Neural progenitor cell (in vitro differentiated cells): ENCODE measurements around the gene KRTAP3-3. TPM values are rescaled to one million over a fixed set of nuclear protein-coding genes. Genes with fewer than 3 reads are reported as not detected.

Source experiments
- DNase-seq: peaks from one replicate; pipeline ENCODE4 v3.0.0-alpha.2; 2016; ENCODE audit warnings: low spot score
- H2AFZ ChIP-seq: fragments of 200-600 bp; sonication (generic); replicated peaks from 2 replicates; pipeline ENCODE4 v1.6.1; 2016; ENCODE audit warnings: antibody characterized with exemption
- H3F3A ChIP-seq: fragments of 200-600 bp; sonication (generic); 2 replicates; pipeline ENCODE4 v1.6.1; 2016; ENCODE audit warnings: antibody characterized with exemption, low read depth
- H3K27ac ChIP-seq: fragments of 200-600 bp; sonication (generic); 2 replicates; pipeline ENCODE4 v1.5.1; 2016; ENCODE audit warnings: mild to moderate bottlenecking
- H3K27me3 ChIP-seq: fragments of 200-600 bp; sonication (generic); 2 replicates; pipeline ENCODE4 v1.6.1; 2016; ENCODE audit warnings: mild to moderate bottlenecking, moderate library complexity
- H3K36me3 ChIP-seq: fragments of 200-600 bp; sonication (generic); 2 replicates; pipeline ENCODE4 v1.5.1; 2016
- H3K4me1 ChIP-seq: fragments of 200-600 bp; sonication (generic); 2 replicates; pipeline ENCODE4 v1.6.1; 2016; ENCODE audit warnings: mixed run types
- H3K4me2 ChIP-seq: fragments of 200-600 bp; sonication (generic); 2 replicates; pipeline ENCODE4 v1.6.1; 2016
- H3K4me3 ChIP-seq: fragments of 200-600 bp; sonication (generic); 2 replicates; pipeline ENCODE4 v1.5.1; 2016
- H3K79me2 ChIP-seq: fragments of 200-600 bp; sonication (generic); 2 replicates; pipeline ENCODE4 v1.6.1; 2016; ENCODE audit warnings: low read depth
- H3K9ac ChIP-seq: fragments of 200-600 bp; sonication (generic); 2 replicates; pipeline ENCODE4 v1.6.1; 2016
- H3K9me3 ChIP-seq: fragments of 200-600 bp; sonication (generic); 2 replicates; pipeline ENCODE4 v1.5.1; 2016; ENCODE audit warnings: low read depth
- H4K20me1 ChIP-seq: fragments of 200-600 bp; sonication (generic); 2 replicates; pipeline ENCODE4 v1.6.1; 2016; ENCODE audit warnings: low read depth
- H3K27ac Mint-ChIP-seq: 3 replicates; pipeline ENCODE4 v1.8.0; 2021; ENCODE audit warnings: mixed read lengths
- H3K27me3 Mint-ChIP-seq: 2 replicates; pipeline ENCODE4 v1.8.0; 2022; ENCODE audit warnings: low read depth, mild to moderate bottlenecking, inconsistent platforms, moderate library complexity, mixed read lengths; ENCODE audit not compliant: insufficient read depth
- H3K36me3 Mint-ChIP-seq: 3 replicates; pipeline ENCODE4 v1.8.0; 2021; ENCODE audit warnings: mixed read lengths
- H3K4me1 Mint-ChIP-seq: 3 replicates; pipeline ENCODE4 v1.8.0; 2021; ENCODE audit warnings: mixed read lengths
- H3K4me3 Mint-ChIP-seq: 3 replicates; pipeline ENCODE4 v1.8.0; 2021; ENCODE audit warnings: mild to moderate bottlenecking, moderate library complexity, mixed read lengths
- H3K9me3 Mint-ChIP-seq: 3 replicates; pipeline ENCODE4 v1.8.0; 2020; ENCODE audit warnings: mixed read lengths
- EZH2 ChIP-seq: fragments of 200-600 bp; sonication (generic); IDR thresholded peaks from 2 replicates; pipeline ENCODE4 v1.6.1; 2017; ENCODE audit warnings: antibody characterized with exemption, mild to moderate bottlenecking, moderate library complexity
- EZH2phosphoT487 ChIP-seq: fragments of 200-600 bp; sonication (generic); IDR thresholded peaks from 2 replicates; pipeline ENCODE4 v1.6.1; 2017; ENCODE audit warnings: antibody characterized with exemption
- total RNA-seq: library from RNA; depleted of rRNA; stranded (reverse); fragments of >200 nt; gene quantifications from 2 replicates; pipeline ENCODE4 v1.2.3, GENCODE V29; 2015; ENCODE audit warnings: low replicate concordance
- TF ChIP-seq, protein P1 (sequence below): fragments of 200-600 bp; sonication (generic); IDR thresholded peaks from 2 replicates; pipeline ENCODE4 v1.5.1; 2017; ENCODE audit warnings: antibody characterized with exemption, mild to moderate bottlenecking

The KRTAP3-3 gene
- total RNA-seq, 1 donor from 2014 or later: not detected

DNA sequence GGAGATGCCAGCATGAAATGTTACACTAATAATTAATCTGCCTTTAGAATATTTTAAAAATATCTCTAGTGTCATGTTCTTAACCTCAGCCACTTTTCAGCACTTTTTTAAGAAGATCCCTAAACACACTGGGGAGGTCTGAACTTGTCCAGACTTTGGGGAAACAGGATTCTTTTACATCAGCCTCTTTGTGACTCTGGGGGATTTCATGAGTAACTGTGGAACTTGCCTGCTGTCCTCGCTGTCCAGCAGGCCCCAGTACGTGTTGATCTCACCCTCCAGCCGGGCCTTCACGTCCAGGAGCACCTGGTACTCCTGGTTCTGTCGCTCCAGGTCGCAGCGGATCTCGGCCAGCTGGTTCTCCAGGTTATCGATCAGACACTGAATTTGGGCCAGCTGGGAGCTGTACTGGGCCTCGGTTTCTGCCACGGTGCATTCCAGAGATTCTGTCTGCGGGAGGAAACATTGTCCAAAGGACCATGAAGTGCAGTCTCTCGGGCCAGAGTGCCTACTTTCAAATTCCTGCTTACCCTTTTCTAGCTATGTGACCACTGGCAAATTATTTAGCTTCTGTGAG is 15.3 kb downstream of the KRTAP3-3 start:
- Histone ChIP-seq H2AFZ (peak overlapping the region; percentile 36), H3K36me3 (no peaks in the 10 kb centered on the region), H4K20me1 (no peaks in the 10 kb centered on the region), H3F3A (no peaks in the 10 kb centered on the region), H3K4me2 (no peak overlapping the region), H3K4me1 (no peaks in the 10 kb centered on the region), H3K27ac (no peak overlapping the region), H3K27me3 (no peaks in the 10 kb centered on the region), H3K9ac (no peak overlapping the region), H3K9me3 (no peaks in the 10 kb centered on the region), H3K79me2 (no peaks in the 10 kb centered on the region), H3K4me3 (no peak overlapping the region)
- no peaks in the 10 kb centered on the region for H3K36me3 Mint-ChIP-seq
- TF ChIP-seq EZH2: no peak
- TF ChIP-seq, protein P1, sequence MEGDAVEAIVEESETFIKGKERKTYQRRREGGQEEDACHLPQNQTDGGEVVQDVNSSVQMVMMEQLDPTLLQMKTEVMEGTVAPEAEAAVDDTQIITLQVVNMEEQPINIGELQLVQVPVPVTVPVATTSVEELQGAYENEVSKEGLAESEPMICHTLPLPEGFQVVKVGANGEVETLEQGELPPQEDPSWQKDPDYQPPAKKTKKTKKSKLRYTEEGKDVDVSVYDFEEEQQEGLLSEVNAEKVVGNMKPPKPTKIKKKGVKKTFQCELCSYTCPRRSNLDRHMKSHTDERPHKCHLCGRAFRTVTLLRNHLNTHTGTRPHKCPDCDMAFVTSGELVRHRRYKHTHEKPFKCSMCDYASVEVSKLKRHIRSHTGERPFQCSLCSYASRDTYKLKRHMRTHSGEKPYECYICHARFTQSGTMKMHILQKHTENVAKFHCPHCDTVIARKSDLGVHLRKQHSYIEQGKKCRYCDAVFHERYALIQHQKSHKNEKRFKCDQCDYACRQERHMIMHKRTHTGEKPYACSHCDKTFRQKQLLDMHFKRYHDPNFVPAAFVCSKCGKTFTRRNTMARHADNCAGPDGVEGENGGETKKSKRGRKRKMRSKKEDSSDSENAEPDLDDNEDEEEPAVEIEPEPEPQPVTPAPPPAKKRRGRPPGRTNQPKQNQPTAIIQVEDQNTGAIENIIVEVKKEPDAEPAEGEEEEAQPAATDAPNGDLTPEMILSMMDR: no peak
- DNase-seq: no peak
- peaks cover 15% of the 10 kb centered on the region for H3K4me1 Mint-ChIP-seq
- H3K9me3 Mint-ChIP-seq: no peaks in the 10 kb centered on the region
- no peaks in the 10 kb centered on the region for H3K27me3 Mint-ChIP-seq
- H3K27ac Mint-ChIP-seq: no peak overlapping the region
- no peak overlapping the region for H3K4me3 Mint-ChIP-seq

DNA sequence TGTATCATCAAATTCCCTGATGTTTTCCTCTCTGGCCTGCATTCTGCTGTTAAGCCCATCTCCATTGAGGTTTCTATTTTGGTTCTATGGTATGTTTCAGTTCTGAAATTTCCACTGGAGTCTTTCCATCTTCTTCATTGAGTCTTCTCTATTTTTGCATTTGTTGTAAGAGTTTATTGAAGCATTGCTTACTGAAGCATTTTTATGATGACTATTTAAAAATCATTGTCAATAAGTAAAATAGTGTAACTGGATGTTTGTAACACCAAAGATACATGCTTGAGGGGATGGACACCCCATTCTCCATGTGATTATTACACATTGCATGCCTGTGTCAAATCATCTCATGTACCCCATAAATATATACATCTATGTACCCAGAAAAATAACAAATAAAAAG is 18.4 kb downstream of the KRTAP3-3 start:
- Mint-ChIP-seq H3K27me3 (no peaks in the 10 kb centered on the region), H3K27ac (no peak overlapping the region), H3K4me3 (no peak overlapping the region), H3K4me1 (peaks cover 9% of the 10 kb centered on the region), H3K36me3 (no peaks in the 10 kb centered on the region), H3K9me3 (no peaks in the 10 kb centered on the region)
- Histone ChIP-seq H3K27me3 (no peaks in the 10 kb centered on the region), H3K27ac (no peak overlapping the region), H3K79me2 (no peaks in the 10 kb centered on the region), H3K4me3 (no peak overlapping the region), H3K4me1 (no peaks in the 10 kb centered on the region), H3K9ac (no peak overlapping the region), H4K20me1 (no peaks in the 10 kb centered on the region), H3K36me3 (no peaks in the 10 kb centered on the region), H2AFZ (no peak overlapping the region), H3K4me2 (no peak overlapping the region), H3F3A (no peaks in the 10 kb centered on the region), H3K9me3 (peaks cover 4% of the 10 kb centered on the region)
- no peak for DNase-seq
- no peak for TF ChIP-seq EZH2
- no peak for TF ChIP-seq EZH2phosphoT487
- TF ChIP-seq, protein P1: no peak

DNA sequence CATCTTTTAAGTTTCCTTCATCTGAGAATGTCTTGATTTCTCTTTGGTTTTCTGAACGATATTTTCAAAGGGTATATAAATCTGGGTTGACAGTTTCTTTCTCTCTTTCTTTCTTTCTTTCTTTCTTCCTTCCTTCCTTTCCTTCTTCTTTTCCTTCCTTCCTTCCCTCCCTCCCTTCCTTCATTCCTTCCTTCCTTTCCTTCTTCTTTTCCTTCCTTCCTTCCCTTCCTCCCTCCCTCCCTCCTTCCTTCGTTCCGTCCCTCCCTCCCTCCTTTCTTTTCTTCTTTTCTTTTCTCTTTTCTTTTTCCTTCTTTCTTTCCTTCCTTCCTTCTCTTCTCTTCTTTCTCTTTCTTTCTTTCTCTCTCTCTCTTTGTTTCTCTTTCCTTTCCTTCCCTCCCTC is 19.6 kb downstream of the KRTAP3-3 start:
- Histone ChIP-seq H3K4me1 (no peaks in the 10 kb centered on the region), H3F3A (no peaks in the 10 kb centered on the region), H2AFZ (no peak overlapping the region), H3K79me2 (no peaks in the 10 kb centered on the region), H3K4me3 (no peak overlapping the region), H3K27ac (no peak overlapping the region), H4K20me1 (no peaks in the 10 kb centered on the region), H3K9me3 (peaks cover 6% of the 10 kb centered on the region), H3K4me2 (no peak overlapping the region), H3K27me3 (no peaks in the 10 kb centered on the region), H3K36me3 (no peaks in the 10 kb centered on the region), H3K9ac (no peak overlapping the region)
- Mint-ChIP-seq H3K4me1 (peaks cover under 1% of the 10 kb centered on the region), H3K27me3 (no peaks in the 10 kb centered on the region), H3K4me3 (no peak overlapping the region), H3K27ac (no peak overlapping the region), H3K36me3 (no peaks in the 10 kb centered on the region), H3K9me3 (no peaks in the 10 kb centered on the region)
- TF ChIP-seq EZH2 (no peak), EZH2phosphoT487 (no peak)
- TF ChIP-seq, protein P1: no peak
- DNase-seq: no peak
